Measurements from ENCODE around the gene FAM136A.

The FAM136A gene

DNA sequence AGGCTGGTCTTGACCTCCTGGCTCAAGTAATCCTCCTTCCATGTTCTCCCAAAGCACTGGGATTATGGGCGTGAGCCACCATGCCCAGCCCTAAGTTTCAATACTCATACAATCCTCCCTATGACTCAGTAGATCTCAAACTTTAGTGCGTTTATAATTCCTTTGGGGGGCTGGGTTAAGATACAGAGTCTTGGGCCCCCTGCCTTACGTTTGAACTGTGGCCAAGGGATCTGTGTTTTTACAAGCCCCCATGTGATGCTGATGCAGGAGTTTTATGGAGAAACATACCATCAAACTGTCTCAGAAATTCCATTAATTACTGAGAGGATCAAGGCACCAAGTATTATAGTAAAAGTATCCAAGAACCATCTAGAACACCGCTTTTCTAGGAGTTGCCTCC, 38.2 kb upstream of the FAM136A start:
- no peak overlapping the region for H3K4me3 ChIP-seq (replicated peaks; ENCODE audit: low read depth, low read length)
- TF ChIP-seq, protein P1, sequence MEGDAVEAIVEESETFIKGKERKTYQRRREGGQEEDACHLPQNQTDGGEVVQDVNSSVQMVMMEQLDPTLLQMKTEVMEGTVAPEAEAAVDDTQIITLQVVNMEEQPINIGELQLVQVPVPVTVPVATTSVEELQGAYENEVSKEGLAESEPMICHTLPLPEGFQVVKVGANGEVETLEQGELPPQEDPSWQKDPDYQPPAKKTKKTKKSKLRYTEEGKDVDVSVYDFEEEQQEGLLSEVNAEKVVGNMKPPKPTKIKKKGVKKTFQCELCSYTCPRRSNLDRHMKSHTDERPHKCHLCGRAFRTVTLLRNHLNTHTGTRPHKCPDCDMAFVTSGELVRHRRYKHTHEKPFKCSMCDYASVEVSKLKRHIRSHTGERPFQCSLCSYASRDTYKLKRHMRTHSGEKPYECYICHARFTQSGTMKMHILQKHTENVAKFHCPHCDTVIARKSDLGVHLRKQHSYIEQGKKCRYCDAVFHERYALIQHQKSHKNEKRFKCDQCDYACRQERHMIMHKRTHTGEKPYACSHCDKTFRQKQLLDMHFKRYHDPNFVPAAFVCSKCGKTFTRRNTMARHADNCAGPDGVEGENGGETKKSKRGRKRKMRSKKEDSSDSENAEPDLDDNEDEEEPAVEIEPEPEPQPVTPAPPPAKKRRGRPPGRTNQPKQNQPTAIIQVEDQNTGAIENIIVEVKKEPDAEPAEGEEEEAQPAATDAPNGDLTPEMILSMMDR (IDR thresholded peaks at IDR 0.05; ENCODE audit: low read depth, low read length, missing control alignments): no peak
- DNase-seq (ENCODE audit: extremely low read depth, low read depth): no peak

DNA sequence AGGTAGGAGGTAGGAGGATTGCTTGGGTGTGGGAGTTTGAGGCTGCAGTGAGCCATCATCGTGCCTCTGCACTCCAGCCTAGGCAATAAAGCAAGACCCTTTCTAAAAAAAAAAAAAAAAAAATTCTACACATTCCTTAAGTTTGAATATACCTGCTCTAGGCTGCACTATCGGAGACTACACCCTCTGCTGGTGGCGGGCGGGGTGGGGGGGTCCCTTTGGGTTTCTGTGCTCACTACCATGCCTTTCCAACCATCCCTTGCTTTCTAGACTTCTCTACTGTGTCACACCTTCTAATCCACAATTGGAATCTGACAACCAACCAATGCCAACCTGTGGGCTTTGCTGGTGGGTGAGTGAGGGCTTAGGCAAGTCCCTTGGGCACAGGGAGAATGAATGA, 34.7 kb upstream of the FAM136A start:
- TF ChIP-seq, protein P1 (IDR thresholded peaks at IDR 0.05; ENCODE audit: low read depth, low read length, missing control alignments): no peak
- no peak overlapping the region for H3K4me3 ChIP-seq (replicated peaks; ENCODE audit: low read depth, low read length)
- DNase-seq (ENCODE audit: extremely low read depth, low read depth): no peak

DNA sequence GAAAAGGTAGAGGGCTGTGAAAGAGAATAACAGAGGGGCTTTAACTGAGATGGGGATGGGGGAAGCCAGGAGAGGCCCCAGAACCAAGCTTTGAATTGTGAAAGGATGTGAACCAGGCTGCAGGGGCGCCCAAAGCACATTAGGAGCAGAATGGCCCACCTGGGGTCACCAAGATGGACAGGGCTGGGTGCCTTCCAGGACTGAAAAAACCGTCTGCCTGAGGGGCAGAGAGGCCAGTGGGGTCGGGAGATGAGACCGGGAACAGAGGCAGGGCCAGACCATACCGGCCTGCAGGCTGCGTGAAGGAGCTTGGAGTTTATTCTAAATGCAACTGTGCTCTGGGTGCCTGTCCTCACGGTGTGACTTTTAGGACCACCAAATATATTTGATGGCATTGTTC, 29.1 kb upstream of the FAM136A start:
- no peak overlapping the region for H3K4me3 ChIP-seq (replicated peaks; ENCODE audit: low read depth, low read length)
- TF ChIP-seq, protein P1 (IDR thresholded peaks at IDR 0.05; ENCODE audit: low read depth, low read length, missing control alignments): no peak
- no peak for DNase-seq (ENCODE audit: extremely low read depth, low read depth)

DNA sequence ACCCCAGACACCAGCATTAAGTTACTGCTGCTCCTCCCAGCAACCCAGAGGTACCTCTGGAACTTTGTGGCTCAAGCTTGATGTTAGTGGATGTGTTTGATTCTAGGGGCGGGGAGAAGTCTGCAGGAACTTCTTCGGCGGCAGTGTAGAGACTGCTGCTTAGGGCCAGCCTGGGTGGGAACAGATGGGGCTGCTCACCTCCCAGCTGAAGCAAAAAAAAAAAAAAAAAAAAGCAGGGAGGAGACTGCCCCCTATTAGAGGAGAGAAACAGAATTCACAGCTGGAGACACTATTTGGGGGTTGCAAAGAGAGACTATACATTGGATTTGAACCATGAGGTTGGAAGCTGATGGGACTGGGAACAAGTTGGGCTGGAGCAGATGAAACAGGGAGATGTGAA, 28.6 kb upstream of the FAM136A start:
- TF ChIP-seq, protein P1 (IDR thresholded peaks at IDR 0.05; ENCODE audit: low read depth, low read length, missing control alignments): no peak
- no peak overlapping the region for H3K4me3 ChIP-seq (replicated peaks; ENCODE audit: low read depth, low read length)
- no peak for DNase-seq (ENCODE audit: extremely low read depth, low read depth)

DNA sequence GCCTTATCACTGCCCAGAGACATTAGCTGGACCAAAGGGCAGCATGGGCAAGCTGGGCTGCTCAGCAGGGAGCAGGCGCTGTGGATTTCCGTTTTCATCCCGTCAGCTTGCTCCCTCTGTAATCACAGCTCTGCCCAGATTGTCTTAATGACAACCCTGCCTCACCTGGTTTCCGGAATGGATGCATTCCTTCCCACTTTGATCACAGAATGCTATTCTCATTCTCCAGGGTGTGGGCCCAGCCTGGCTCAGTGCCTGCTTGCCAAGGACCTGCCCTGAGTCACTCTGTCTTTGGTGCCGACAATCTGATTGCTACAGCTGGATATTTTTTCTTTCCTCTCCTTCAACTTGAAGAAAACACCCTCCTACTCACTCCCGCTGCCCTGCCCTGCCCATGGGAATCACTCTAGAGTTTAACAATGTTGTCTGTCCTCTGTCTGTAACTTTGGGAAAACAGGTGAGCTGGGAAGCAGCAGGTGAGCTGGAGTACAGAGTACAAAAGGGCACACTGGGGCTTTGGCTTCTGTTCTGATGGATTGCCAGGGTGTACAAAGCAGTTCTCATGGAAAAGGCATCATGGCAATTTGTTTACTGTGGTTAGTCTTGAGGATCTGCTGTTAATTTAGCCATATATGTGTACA, 27.2 kb upstream of the FAM136A start:
- DNase-seq (ENCODE audit: extremely low read depth, low read depth): no peak
- TF ChIP-seq, protein P1 (IDR thresholded peaks at IDR 0.05; ENCODE audit: low read depth, low read length, missing control alignments): no peak

DNA sequence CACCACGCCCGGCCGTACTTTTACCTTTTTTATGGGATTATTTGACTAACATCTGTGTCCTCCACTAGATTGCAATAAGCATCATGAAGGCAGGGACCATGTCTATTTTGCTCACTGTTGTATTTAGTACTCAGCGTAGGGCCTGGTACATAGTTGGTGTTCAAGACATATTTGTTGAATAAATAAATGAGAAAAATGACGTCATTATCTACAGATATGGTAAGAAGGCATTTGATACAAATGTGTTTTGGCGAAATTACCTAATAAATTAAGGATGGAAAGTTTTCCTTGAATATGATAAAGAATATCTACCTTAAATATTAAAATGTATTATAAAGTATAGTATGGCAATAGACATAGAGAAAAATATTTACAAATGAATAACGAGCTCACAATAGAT, 24.0 kb upstream of the FAM136A start:
- TF ChIP-seq, protein P1 (IDR thresholded peaks at IDR 0.05; ENCODE audit: low read depth, low read length, missing control alignments): no peak
- H3K4me3 ChIP-seq (replicated peaks; ENCODE audit: low read depth, low read length): no peak overlapping the region
- DNase-seq (ENCODE audit: extremely low read depth, low read depth): no peak

More for the DNA sequence above, 27.2 kb upstream of the FAM136A start:
- no peak overlapping the region for H3K4me3 ChIP-seq (replicated peaks; ENCODE audit: low read depth, low read length)

DNA sequence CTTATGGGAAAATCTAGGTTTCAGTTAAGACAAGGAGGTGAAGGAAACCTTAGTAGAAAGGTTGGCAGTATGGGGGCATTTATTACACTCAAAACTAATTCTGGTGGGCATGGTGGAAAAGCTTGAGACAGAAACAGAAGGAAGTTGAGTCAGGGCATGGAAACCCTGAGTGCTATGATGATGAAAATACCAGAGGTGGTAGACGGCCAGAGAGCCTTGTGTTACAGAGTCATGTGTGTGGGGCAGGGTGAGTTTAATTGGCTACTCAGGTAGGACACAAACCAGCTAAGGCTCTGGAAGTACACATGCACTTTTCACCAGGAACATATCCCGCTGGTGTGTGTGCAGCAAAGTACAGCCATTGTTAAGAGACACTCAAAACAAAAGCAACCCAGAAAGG, 20.7 kb upstream of the FAM136A start:
- DNase-seq (ENCODE audit: extremely low read depth, low read depth): no peak
- TF ChIP-seq, protein P1 (IDR thresholded peaks at IDR 0.05; ENCODE audit: low read depth, low read length, missing control alignments): no peak
- H3K4me3 ChIP-seq (replicated peaks; ENCODE audit: low read depth, low read length): no peak overlapping the region
